IPS-20b (cell line): ENCODE data around the gene MYH15.

Source experiments
- H3K27ac ChIP-seq: one replicate; pipeline ENCODE4 v1.5.1; 2013; ENCODE audit warnings: low read length
- H3K27me3 ChIP-seq: 2 replicates; pipeline ENCODE4 v1.6.1; 2013; ENCODE audit warnings: mild to moderate bottlenecking, low read length, inconsistent platforms; ENCODE audit not compliant: insufficient read depth
- H3K36me3 ChIP-seq: 2 replicates; pipeline ENCODE4 v1.6.1; 2013; ENCODE audit warnings: low read depth, mild to moderate bottlenecking, inconsistent platforms, low read length, moderate library complexity; ENCODE audit not compliant: insufficient read depth
- H3K4me1 ChIP-seq: 2 replicates; pipeline ENCODE4 v1.6.1; 2013; ENCODE audit warnings: mild to moderate bottlenecking, control low read depth, inconsistent platforms, low read length, moderate library complexity; ENCODE audit not compliant: insufficient read depth
- H3K4me3 ChIP-seq: 2 replicates; pipeline ENCODE4 v1.5.1; 2013; ENCODE audit warnings: mild to moderate bottlenecking, low read length, inconsistent platforms
- H3K9ac ChIP-seq: 2 replicates; pipeline ENCODE4 v1.6.1; 2013; ENCODE audit warnings: low read depth, mild to moderate bottlenecking, inconsistent platforms, low read length, moderate library complexity
- H3K9me3 ChIP-seq: 2 replicates; pipeline ENCODE4 v1.6.1; 2013; ENCODE audit warnings: mild to moderate bottlenecking, low read depth, low read length, inconsistent platforms; ENCODE audit not compliant: insufficient read depth

The MYH15 gene

DNA sequence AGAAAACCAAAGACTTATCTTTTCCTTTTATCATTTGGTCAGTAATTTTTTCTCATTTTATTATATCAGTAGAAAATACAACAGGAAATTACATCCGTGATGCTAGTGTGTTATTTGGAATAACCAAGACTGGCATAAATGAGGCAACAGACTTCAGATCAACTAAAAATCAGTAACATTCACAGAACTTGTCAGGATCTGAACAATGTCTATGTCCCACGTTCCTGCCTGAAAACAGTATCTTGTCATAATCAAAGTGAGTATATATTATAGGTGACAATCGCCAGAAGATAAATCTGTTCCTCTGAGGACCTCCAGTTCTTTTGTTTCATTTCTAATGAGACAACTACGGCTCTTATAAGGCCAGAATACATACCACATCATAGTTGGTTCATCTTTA lies 41.8 kb downstream of the MYH15 start:
- Histone ChIP-seq H3K27me3 (no peaks in the 10 kb centered on the region), H3K4me3 (no peak overlapping the region), H3K4me1 (peaks cover 12% of the 10 kb centered on the region; the same call in 1 of the 2 replicates), H3K27ac (no peak overlapping the region), H3K9ac (no peak overlapping the region), H3K9me3 (no peaks in the 10 kb centered on the region), H3K36me3 (no peaks in the 10 kb centered on the region)

DNA sequence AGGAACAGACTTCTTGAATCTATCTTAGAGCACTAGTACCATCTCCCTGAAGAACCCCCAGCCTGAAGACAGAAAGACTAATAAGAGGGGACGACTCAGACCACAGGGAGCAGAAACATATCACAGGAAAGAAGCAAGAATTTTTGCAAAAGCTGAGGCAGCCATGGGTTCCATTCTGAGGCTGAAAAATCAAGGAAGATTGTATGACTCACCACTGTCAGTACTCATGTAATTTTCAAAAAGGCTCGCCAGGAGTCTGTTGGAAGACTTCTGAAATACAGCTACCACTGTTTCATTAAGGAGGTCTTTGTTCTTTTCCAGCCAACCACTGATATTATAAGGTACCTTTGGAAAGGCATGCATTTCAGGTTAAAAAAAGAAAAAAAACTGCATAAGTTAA lies 47.5 kb downstream of the MYH15 start:
- Histone ChIP-seq H3K27ac (no peak overlapping the region), H3K27me3 (no peaks in the 10 kb centered on the region), H3K9me3 (no peaks in the 10 kb centered on the region), H3K4me3 (no peak overlapping the region), H3K4me1 (no peaks in the 10 kb centered on the region), H3K36me3 (no peaks in the 10 kb centered on the region), H3K9ac (no peak overlapping the region)

DNA sequence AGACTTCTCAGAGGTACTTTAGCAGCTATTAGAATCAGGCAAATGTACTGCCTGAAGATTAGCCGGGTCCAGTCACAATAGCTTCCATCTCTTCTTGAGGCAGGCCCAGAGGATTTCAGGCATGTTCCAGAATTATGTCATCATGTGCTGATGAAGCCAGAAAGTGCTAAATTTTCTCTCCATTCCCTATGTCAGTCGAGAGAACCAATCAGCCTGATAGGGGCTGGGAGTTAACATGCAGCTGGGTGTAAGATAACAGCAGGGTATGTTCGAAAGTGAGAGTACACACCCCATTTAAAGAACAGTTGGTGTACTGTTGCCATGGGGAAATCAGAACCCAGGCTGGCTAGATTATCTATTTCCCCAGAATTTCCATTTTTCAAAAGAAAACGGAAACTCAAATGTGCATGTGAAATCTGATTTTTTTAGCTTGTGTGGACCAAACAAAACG lies 48.7 kb downstream of the MYH15 start:
- Histone ChIP-seq H3K27ac (no peak overlapping the region), H3K36me3 (no peaks in the 10 kb centered on the region), H3K27me3 (no peaks in the 10 kb centered on the region), H3K9me3 (no peaks in the 10 kb centered on the region), H3K4me3 (no peak overlapping the region), H3K4me1 (no peaks in the 10 kb centered on the region), H3K9ac (no peak overlapping the region)

DNA sequence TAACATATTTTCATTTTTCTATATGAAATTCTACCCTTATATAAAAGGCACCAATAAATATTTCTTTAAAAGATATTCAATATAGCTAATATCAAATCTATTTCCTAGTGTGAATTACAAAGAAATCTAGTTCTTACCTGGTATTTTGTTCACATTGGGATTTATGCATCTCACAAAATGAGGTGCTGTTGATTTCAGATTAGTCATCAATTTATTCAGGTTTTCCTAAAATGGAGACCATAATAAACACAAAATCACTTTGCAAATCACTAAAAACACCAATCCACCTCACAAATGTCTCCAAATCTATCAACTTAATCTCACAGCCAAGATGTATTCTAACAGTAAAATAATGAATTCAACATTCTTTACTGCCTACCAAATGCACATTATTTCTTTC lies 51.2 kb downstream of the MYH15 start:
- Histone ChIP-seq H3K9ac (no peak overlapping the region), H3K4me1 (no peaks in the 10 kb centered on the region), H3K9me3 (no peaks in the 10 kb centered on the region), H3K4me3 (no peak overlapping the region), H3K36me3 (no peaks in the 10 kb centered on the region), H3K27me3 (no peaks in the 10 kb centered on the region), H3K27ac (no peak overlapping the region)

DNA sequence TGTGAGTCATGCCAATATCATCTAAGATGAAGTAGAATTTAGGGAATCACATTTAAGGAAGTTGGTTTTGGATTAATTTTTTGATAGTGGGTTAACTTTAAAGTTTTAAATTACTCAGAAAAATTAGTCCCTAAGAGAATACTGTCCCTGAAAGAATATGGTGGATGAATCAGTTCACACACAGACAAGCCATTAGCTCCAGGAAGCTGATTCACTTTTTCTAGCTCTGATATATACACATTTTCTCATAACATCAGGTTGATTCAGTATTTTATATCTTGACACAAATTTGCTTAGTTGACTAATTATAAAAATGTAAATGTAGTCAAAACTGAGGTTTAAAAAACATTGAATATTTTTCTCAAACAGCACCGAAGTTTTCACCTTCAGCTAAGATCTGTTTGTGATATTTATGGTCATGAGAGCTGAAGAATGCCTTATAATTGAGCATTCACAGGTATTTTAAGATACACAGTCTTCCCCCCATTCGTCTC lies 55.1 kb downstream of the MYH15 start:
- no peak overlapping the region for H3K4me3 ChIP-seq
- no peak overlapping the region for H3K27ac ChIP-seq
- no peaks in the 10 kb centered on the region for H3K36me3 ChIP-seq
- H3K9me3 ChIP-seq, result no peaks in the 10 kb centered on the region
- no peaks in the 10 kb centered on the region for H3K27me3 ChIP-seq
- no peaks in the 10 kb centered on the region for H3K4me1 ChIP-seq
- H3K9ac ChIP-seq, result no peak overlapping the region

DNA sequence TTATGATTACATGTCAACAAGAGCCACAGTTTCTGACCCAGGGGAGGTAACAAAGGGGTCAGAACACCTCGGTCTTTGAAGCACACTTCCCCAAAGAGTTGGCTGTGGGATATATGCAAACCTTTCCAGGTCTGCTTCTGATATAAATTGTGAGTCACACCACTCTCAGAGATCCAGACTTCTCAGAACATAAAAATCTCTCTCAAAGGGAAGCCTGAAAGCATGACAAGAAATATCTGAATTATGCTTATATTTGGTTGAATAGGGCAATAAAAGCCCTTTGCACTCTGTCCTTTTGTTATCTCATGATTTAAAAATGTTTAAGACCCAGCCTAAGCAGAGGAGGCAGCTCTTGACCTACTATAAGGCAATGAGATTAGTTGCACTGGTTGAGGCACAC lies 56.8 kb downstream of the MYH15 start:
- Histone ChIP-seq H3K36me3 (no peaks in the 10 kb centered on the region), H3K4me1 (no peaks in the 10 kb centered on the region), H3K4me3 (no peak overlapping the region), H3K27me3 (no peaks in the 10 kb centered on the region), H3K9me3 (no peaks in the 10 kb centered on the region; the same call in 1 of the 2 replicates), H3K9ac (no peak overlapping the region), H3K27ac (no peak overlapping the region)

DNA sequence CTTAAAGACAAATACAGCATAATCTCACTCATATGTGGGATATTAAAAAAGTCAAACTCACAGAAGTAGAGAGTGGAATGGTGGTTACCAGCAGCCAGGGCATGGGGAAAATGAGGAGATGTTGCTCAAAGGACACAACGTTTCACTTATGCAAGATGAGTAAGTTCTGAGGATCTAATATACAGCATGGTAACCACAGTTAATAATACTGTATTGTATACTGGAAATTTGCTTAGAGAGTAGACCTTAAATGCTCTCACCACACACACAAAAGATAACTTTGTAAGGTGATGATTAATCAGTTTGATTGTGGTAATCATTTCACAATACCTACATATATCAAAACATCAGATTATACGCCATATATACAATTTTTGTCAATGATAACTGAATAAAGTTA lies 60.0 kb downstream of the MYH15 start:
- Histone ChIP-seq H3K9me3 (peaks cover 7% of the 10 kb centered on the region; the same call in 1 of the 2 replicates), H3K9ac (no peak overlapping the region)

DNA sequence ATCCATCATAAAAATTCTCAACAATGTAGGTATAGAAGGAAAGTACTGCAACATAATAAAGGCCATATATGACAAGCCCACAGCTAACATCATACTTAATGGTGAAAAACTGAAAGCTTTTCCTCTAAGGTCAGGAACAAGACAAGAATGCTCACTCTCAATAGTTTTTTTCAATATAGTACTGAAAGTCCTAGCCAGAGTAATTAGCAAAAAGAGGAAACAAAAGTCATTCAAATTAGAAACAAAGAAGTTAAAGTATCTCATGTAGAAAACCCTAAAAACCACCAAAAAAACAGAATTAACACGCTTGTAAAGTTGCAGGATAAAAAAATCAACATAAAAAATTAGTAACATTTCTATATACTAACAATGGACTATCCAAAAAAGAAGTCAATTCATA lies 61.8 kb downstream of the MYH15 start:
- Histone ChIP-seq H3K9ac (no peak overlapping the region), H3K36me3 (no peaks in the 10 kb centered on the region), H3K4me3 (no peak overlapping the region), H3K4me1 (no peaks in the 10 kb centered on the region), H3K27ac (no peak overlapping the region), H3K9me3 (peaks cover 7% of the 10 kb centered on the region; the same call in 1 of the 2 replicates), H3K27me3 (no peaks in the 10 kb centered on the region)

More for the DNA sequence above, 60.0 kb downstream of the MYH15 start:
- Histone ChIP-seq H3K4me1 (no peaks in the 10 kb centered on the region), H3K36me3 (no peaks in the 10 kb centered on the region), H3K27me3 (no peaks in the 10 kb centered on the region), H3K27ac (no peak overlapping the region), H3K4me3 (no peak overlapping the region)

DNA sequence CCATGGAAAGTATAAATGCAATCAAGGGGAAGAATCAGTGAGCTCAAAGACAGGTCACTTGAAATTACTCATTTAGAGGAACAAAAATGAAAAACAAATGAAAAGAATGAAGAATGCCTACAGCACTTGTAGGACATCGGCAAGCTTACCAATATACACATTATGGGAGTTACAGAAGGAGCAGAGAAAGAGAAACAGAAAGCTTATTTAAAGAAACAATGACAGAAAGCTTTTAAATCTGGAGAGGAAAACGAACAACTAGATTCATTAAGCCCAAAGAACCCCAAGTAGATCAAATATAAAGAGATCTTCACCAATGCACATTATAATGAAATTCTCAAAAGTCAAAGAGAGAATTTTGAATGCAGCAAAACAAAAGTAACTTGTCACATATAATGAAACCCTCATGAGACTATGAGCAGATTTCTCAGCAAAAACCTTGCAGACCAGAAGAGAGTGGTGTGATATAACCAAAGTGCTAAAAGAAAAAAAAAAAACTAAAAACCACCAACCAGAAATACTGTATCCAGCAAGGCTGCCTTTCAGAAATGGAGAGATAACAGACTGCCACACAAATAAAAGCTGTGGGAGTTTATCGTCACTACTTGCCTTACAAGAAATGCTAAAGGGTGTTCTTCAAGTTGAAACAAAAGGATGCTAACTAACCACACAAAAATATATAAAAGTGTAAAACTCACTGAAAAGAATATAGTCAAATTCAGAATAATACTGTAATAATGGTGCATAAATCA lies 63.1 kb downstream of the MYH15 start:
- no peaks in the 10 kb centered on the region for H3K36me3 ChIP-seq
- no peak overlapping the region for H3K27ac ChIP-seq
- no peaks in the 10 kb centered on the region for H3K27me3 ChIP-seq
- no peak overlapping the region for H3K9ac ChIP-seq
- H3K4me3 ChIP-seq, result no peak overlapping the region
- H3K9me3 ChIP-seq, result peaks cover 7% of the 10 kb centered on the region; the same call in 1 of the 2 replicates
- no peaks in the 10 kb centered on the region; the same call in 1 of the 2 replicates for H3K4me1 ChIP-seq

DNA sequence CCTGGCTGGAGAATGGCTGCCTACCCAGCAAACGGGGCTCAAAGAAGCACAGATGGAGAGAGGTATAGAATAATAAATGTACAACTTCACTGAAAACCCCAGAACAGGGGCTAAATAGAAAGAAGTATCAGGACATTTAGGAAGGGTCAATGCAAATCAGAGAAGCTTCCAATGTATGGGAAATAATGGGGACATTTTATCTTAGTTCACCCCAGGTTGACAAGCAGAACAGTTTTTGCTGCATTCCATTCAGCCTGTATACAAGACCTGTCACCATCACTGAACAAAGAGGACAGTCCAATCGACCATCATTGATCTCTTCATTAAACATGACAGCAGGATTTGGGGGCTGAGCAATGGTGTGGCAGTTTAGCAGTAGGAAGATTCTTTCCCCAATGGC lies 68.1 kb downstream of the MYH15 start:
- Histone ChIP-seq H3K27ac (no peak overlapping the region), H3K27me3 (no peaks in the 10 kb centered on the region), H3K9me3 (no peaks in the 10 kb centered on the region; the same call in 1 of the 2 replicates), H3K4me1 (no peaks in the 10 kb centered on the region; the same call in 1 of the 2 replicates), H3K36me3 (no peaks in the 10 kb centered on the region), H3K4me3 (no peak overlapping the region), H3K9ac (no peak overlapping the region)

DNA sequence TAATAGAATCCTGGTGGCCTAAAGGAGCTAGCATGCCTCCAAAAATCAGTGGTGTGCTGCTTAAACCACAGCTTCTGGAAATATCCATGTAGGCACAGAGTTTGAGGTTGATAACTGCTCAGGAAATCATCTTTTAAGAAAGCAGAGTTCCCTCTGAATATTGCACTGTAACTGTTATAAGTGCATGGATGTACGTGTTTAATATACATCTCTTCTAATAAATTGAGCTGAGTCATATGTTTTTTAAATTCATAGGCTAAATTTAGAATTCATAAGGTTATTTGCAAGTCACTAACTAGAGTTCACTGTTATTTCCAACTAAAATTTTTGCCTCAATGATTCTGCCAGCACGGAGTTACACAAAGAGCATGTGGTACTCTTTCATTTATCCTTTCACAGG lies 68.9 kb downstream of the MYH15 start:
- Histone ChIP-seq H3K36me3 (no peaks in the 10 kb centered on the region), H3K27ac (no peak overlapping the region), H3K27me3 (no peaks in the 10 kb centered on the region), H3K4me3 (no peak overlapping the region), H3K4me1 (no peaks in the 10 kb centered on the region; the same call in 1 of the 2 replicates), H3K9me3 (no peaks in the 10 kb centered on the region), H3K9ac (no peak overlapping the region)

DNA sequence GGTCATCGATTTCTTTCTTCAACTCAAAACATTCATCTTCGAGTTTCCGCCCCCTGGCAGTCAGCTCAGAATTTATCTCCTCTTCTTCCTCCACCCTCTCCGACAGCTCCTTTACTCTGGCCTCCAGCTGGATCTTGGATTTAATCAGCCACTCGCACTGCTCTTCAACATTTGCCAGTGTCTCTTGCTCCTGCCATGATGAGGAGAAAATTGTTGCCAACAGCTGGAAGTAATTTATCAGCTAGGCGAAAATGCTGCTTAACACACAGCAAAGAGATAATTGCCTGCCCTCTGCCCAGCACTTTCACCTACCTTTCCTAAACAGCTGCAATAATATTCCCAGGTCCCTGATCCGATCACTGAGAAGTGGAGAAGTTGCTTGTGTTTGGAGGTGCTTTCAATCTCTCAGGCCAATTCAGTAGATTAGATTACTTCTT lies 69.3 kb downstream of the MYH15 start:
- Histone ChIP-seq H3K27ac (no peak overlapping the region), H3K4me3 (no peak overlapping the region), H3K4me1 (no peaks in the 10 kb centered on the region; the same call in 1 of the 2 replicates), H3K27me3 (no peaks in the 10 kb centered on the region), H3K36me3 (no peaks in the 10 kb centered on the region), H3K9ac (no peak overlapping the region), H3K9me3 (no peaks in the 10 kb centered on the region)
